ENCODE data around the gene KCNQ1. TPM values are rescaled to one million over a fixed set of nuclear protein-coding genes. Genes with fewer than 3 reads are reported as not detected.

The KCNQ1 gene
- total and polyA plus RNA-seq, 5 experiments from 2014 or later: 8.7 to 25.1 (median 22.9) TPM

GRCh38 chr11:2536440-2536989 lies 91.7 kb downstream of the KCNQ1 start:
- DNase-seq: peak in 1 of 10 donors; percentile 27
- no peaks in the 10 kb centered on the region for H3K27me3 Mint-ChIP-seq
- H3K27ac Mint-ChIP-seq: no peak overlapping the region
- ATAC-seq: no peak
- H3K4me1 Mint-ChIP-seq: peaks cover 23 to 31% (median 23%) of the 10 kb centered on the region in 4 donors
- H3K9me3 Mint-ChIP-seq: no peaks in the 10 kb centered on the region
- peaks cover 0 to 4% (median 0%) of the 10 kb centered on the region in 3 donors for H3K36me3 Mint-ChIP-seq
- POLR2A ChIA-PET: no interaction called here
- no peak overlapping the region for H3K4me3 Mint-ChIP-seq

- H3K4me1 Mint-ChIP-seq: peaks cover 17 to 30% (median 23%) of the 10 kb centered on the region in 4 donors
- ATAC-seq (no peak), DNase-seq (no peak)
- no peaks in the 10 kb centered on the region for H3K27me3 Mint-ChIP-seq
- H3K27ac Mint-ChIP-seq: peak overlapping the region in 1 of 10 donors; percentile 21
- peaks cover 0 to 4% (median 0%) of the 10 kb centered on the region in 3 donors for H3K36me3 Mint-ChIP-seq
- no peaks in the 10 kb centered on the region for H3K9me3 Mint-ChIP-seq
- POLR2A ChIA-PET: no interaction called here
- no peak overlapping the region for H3K4me3 Mint-ChIP-seq
These were observed 92.3 kb downstream of the KCNQ1 start for GRCh38 chr11:2537010-2537705.

- H3K27me3 Mint-ChIP-seq: no peaks in the 10 kb centered on the region
- H3K4me3 Mint-ChIP-seq: no peak overlapping the region
- POLR2A ChIA-PET: no interaction called here
- peak overlapping the region in 1 of 10 donors; percentile 35 for H3K27ac Mint-ChIP-seq
- H3K36me3 Mint-ChIP-seq: peaks cover 0 to 4% (median 0%) of the 10 kb centered on the region in 3 donors
- peaks cover 15 to 29% (median 18%) of the 10 kb centered on the region in 4 donors for H3K4me1 Mint-ChIP-seq
- ATAC-seq: no peak
- H3K9me3 Mint-ChIP-seq: no peaks in the 10 kb centered on the region
- DNase-seq: peak in 1 of 10 donors; percentile 22
These were observed 93.3 kb downstream of the KCNQ1 start for GRCh38 chr11:2537896-2538724.

GRCh38 chr11:2538951-2539350 lies 94.1 kb downstream of the KCNQ1 start:
- no peaks in the 10 kb centered on the region for H3K27me3 Mint-ChIP-seq

GRCh38 chr11:2539371-2540222 lies 94.8 kb downstream of the KCNQ1 start:
- H3K27ac Mint-ChIP-seq: no peak overlapping the region
- no peak for ATAC-seq
- H3K4me3 Mint-ChIP-seq: no peak overlapping the region
- no peaks in the 10 kb centered on the region for H3K9me3 Mint-ChIP-seq
- DNase-seq: peak in 1 of 10 donors; percentile 51
- H3K27me3 Mint-ChIP-seq: no peaks in the 10 kb centered on the region
- H3K4me1 Mint-ChIP-seq: peaks cover 12 to 22% (median 14%) of the 10 kb centered on the region in 4 donors
- POLR2A ChIA-PET: no interaction called here
- H3K36me3 Mint-ChIP-seq: peaks cover 0 to 4% (median 0%) of the 10 kb centered on the region in 3 donors

More at GRCh38 chr11:2538951-2539350, 94.1 kb downstream of the KCNQ1 start:
- no peaks in the 10 kb centered on the region for H3K9me3 Mint-ChIP-seq
- no peak overlapping the region for H3K27ac Mint-ChIP-seq
- POLR2A ChIA-PET: no interaction called here
- ATAC-seq (no peak), DNase-seq (no peak)
- no peak overlapping the region for H3K4me3 Mint-ChIP-seq
- peaks cover 11 to 23% (median 15%) of the 10 kb centered on the region in 4 donors for H3K4me1 Mint-ChIP-seq
- peaks cover 0 to 4% (median 0%) of the 10 kb centered on the region in 3 donors for H3K36me3 Mint-ChIP-seq

GRCh38 chr11:2540223-2540991 lies 95.6 kb downstream of the KCNQ1 start:
- Mint-ChIP-seq H3K27ac (peak overlapping the region in 1 of 10 donors; percentile 64), H3K36me3 (peaks cover 0 to 4% (median 0%) of the 10 kb centered on the region in 3 donors), H3K4me1 (peaks cover 10 to 27% (median 20%) of the 10 kb centered on the region in 4 donors), H3K4me3 (no peak overlapping the region), H3K9me3 (no peaks in the 10 kb centered on the region), H3K27me3 (no peaks in the 10 kb centered on the region)
- no peak for ATAC-seq
- POLR2A ChIA-PET: interaction anchor here (0.5 kb wide), 1 partner anchor 416 kb away, joined by 3 read pairs; no protein-coding TSS in a partner anchor
- DNase-seq: peak in 1 of 10 donors; percentile 59

DNA sequence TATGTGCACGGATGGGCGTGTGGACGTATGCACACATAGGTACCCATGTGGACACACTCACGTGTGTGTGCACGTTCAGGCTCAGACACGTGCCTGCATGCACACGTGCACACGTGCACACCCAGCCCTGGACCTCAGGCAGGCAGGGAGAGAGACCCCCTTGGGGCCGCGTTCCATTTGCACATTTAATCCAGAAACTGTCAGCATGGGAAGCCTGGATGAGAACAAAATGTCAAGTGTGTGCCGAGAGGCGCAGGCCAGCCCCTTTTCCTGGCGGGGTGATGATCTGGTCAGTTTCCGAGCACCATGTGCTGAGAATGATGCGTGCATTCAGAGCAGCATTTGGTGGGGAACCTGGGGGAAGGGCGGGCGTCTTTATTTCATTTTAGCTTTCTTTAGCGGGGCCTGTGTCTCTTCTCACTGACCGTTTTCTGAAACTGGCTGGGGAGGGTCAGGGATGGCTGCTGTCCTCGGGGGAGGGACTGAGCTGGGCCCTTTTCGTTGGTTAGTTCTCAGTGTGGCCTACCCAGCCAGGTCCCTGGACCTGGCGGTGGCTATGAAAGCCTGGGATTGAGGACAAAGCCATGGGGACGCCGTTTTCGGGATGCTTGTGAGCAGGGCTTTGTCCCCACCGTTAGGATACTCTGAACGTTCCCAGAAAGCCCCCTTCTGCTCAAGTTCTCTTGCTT lies 96.3 kb downstream of the KCNQ1 start:
- POLR2A ChIA-PET: interaction anchor here (0.5 kb wide), 1 partner anchor 415 kb away, joined by 3 read pairs; no protein-coding TSS in a partner anchor
- DNase-seq (peak in 1 of 10 donors; percentile 52), ATAC-seq (no peak)
- Mint-ChIP-seq H3K27me3 (no peaks in the 10 kb centered on the region), H3K27ac (peak overlapping the region in 1 of 10 donors; percentile 64), H3K9me3 (no peaks in the 10 kb centered on the region), H3K4me3 (no peak overlapping the region), H3K4me1 (peaks cover 9 to 29% (median 21%) of the 10 kb centered on the region in 4 donors), H3K36me3 (peaks cover 0 to 4% (median 0%) of the 10 kb centered on the region in 3 donors)

- Mint-ChIP-seq H3K27me3 (no peaks in the 10 kb centered on the region), H3K4me1 (peaks cover 9 to 31% (median 21%) of the 10 kb centered on the region in 4 donors), H3K9me3 (no peaks in the 10 kb centered on the region), H3K4me3 (no peak overlapping the region), H3K27ac (peak overlapping the region in 4 of 10 donors; percentile 21 to 84 (median 45)), H3K36me3 (peaks cover 0 to 4% (median 0%) of the 10 kb centered on the region in 3 donors)
- POLR2A ChIA-PET: no interaction called here
- ATAC-seq (no peak), DNase-seq (peak in 1 of 10 donors; percentile 24)
These were observed 97.1 kb downstream of the KCNQ1 start for GRCh38 chr11:2541881-2542361.

DNA sequence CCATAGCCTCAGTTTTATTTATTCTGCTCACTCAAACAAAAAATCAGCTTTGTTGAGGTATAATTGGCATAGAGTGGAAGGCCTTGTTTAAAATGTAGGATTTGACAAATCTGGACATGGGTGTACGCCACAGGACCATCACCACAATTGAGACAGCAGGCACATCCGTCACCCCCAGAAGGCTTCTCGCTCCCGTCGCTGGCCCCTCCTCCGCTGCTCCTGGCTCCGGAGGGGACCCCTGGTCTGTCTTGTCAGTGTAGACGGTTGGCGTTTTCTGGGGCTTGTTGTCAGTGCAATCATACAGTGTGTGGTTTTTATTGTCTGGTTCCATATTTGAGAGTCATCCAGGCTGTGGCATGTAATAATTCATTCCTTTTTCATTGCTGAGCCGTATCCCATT lies 97.6 kb downstream of the KCNQ1 start:
- ATAC-seq (no peak), DNase-seq (no peak)
- H3K36me3 Mint-ChIP-seq: peaks cover 0 to 2% (median 0%) of the 10 kb centered on the region in 3 donors
- H3K27ac Mint-ChIP-seq: peak overlapping the region in 2 of 10 donors; percentile 27 to 56
- no peak overlapping the region for H3K4me3 Mint-ChIP-seq
- POLR2A ChIA-PET: no interaction called here
- no peaks in the 10 kb centered on the region for H3K27me3 Mint-ChIP-seq
- no peaks in the 10 kb centered on the region for H3K9me3 Mint-ChIP-seq
- peaks cover 9 to 31% (median 21%) of the 10 kb centered on the region in 4 donors for H3K4me1 Mint-ChIP-seq

- no peak for ATAC-seq
- peak in 1 of 10 donors; percentile 55 for DNase-seq
- POLR2A ChIA-PET: no interaction called here
- no peak overlapping the region for H3K4me3 Mint-ChIP-seq
- H3K27ac Mint-ChIP-seq: peak overlapping the region in 2 of 10 donors; percentile 27 to 74
- peaks cover 11 to 43% (median 29%) of the 10 kb centered on the region in 4 donors for H3K4me1 Mint-ChIP-seq
- H3K9me3 Mint-ChIP-seq: no peaks in the 10 kb centered on the region
- peaks cover 0 to 3% (median 0%) of the 10 kb centered on the region in 3 donors for H3K36me3 Mint-ChIP-seq
- H3K27me3 Mint-ChIP-seq: peaks cover 0 to 1% (median 0%) of the 10 kb centered on the region in 5 donors
These were observed 103.0 kb downstream of the KCNQ1 start for GRCh38 chr11:2547806-2548205.

DNA sequence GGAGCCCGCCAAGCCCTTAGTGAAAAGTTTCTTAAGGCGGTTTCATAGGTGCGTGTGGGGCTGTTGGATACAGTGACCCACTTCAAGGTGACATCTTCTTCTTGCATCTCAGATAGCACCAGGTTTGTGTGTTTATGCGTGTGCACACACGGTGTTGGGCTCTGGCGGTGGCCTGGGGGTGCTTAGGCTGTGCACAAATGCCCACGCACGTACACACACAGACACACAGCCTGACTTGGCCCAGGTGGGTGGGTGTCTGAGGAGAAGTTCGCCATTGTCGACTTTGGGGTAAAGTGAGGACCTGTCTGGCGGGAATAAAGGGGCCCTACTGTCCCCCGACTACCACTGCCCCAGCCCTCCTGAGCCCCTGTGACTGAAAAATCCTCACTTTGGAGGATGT lies 103.8 kb downstream of the KCNQ1 start:
- Mint-ChIP-seq H3K4me3 (no peak overlapping the region), H3K27ac (no peak overlapping the region), H3K9me3 (no peaks in the 10 kb centered on the region), H3K27me3 (peaks cover 0 to 1% (median 0%) of the 10 kb centered on the region in 5 donors), H3K36me3 (peaks cover 0 to 3% (median 0%) of the 10 kb centered on the region in 3 donors), H3K4me1 (peaks cover 8 to 42% (median 28%) of the 10 kb centered on the region in 4 donors)
- DNase-seq: no peak
- no peak for ATAC-seq
- POLR2A ChIA-PET: no interaction called here

Measured in naive thymus-derived CD8-positive, alpha-beta T cell (primary cell).